B cell (primary cell): Measurements from ENCODE around the gene DHX38.

ENCODE experiments used
- CTCF ChIP-seq: fragments of 200-600 bp; IDR thresholded peaks from one replicate; pipeline ENCODE4 v1.8.0; 2022; ENCODE audit warnings: antibody characterized with exemption, mild to moderate bottlenecking
- EZH2 ChIP-seq: IDR thresholded peaks from 2 replicates; pipeline ENCODE4 v1.6.1; 2012; ENCODE audit warnings: borderline replicate concordance, low read depth, mild to moderate bottlenecking, moderate library complexity, low read length; ENCODE audit not compliant: insufficient read depth, poor library complexity, severe bottlenecking

GRCh38 chr16:72107371-72107770, 13.7 kb downstream of the DHX38 start:
- TF ChIP-seq CTCF: no peak
- TF ChIP-seq EZH2: no peak
